Measurements from ENCODE around the gene ZNRF1.

- TF ChIP-seq POLR2A (IDR thresholded peaks at IDR 0.05; ENCODE audit: low read depth, low read length) (no peak), CTCF (conservative IDR thresholded peaks at IDR 0.05; ENCODE audit: low read depth, low read length) (no peak), USF2 (IDR thresholded peaks at IDR 0.05; ENCODE audit: low read depth, low read length) (no peak), RAD21 (IDR thresholded peaks at IDR 0.05; ENCODE audit: low read length) (no peak), SMC3 (IDR thresholded peaks at IDR 0.05; ENCODE audit: low read depth, low read length) (no peak)
Observed at GRCh38 chr16:75122609-75123008, 123.8 kb downstream of the ZNRF1 start.
